ENCODE data around the gene OR5C1.
"Not testable (repeated sequence)": the region's sequence is repeated elsewhere in the genome, so short reads cannot be mapped to it uniquely, and the experiment has no call there.

DNA sequence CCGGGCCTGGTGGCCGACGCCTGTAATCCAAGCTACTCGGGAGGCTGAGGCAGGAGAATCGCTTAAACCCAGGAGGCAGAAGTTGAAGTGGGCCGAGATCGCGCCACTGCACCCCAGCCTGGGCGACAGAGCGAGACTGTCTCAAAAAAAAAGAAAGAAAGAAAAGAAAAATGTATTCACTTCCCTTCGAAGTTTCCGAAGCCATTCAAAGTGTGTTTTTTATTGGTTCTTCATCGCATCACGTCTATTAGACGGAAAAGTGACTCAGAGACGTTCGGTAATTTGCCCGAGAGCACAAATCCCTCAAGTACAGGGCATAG, 40.2 kb downstream of the OR5C1 start:
- TF ChIP-seq, protein P1, sequence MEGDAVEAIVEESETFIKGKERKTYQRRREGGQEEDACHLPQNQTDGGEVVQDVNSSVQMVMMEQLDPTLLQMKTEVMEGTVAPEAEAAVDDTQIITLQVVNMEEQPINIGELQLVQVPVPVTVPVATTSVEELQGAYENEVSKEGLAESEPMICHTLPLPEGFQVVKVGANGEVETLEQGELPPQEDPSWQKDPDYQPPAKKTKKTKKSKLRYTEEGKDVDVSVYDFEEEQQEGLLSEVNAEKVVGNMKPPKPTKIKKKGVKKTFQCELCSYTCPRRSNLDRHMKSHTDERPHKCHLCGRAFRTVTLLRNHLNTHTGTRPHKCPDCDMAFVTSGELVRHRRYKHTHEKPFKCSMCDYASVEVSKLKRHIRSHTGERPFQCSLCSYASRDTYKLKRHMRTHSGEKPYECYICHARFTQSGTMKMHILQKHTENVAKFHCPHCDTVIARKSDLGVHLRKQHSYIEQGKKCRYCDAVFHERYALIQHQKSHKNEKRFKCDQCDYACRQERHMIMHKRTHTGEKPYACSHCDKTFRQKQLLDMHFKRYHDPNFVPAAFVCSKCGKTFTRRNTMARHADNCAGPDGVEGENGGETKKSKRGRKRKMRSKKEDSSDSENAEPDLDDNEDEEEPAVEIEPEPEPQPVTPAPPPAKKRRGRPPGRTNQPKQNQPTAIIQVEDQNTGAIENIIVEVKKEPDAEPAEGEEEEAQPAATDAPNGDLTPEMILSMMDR (IDR thresholded peaks at IDR 0.05; ENCODE audit: insufficient read depth, low read length): not testable (repeated sequence)
- TF ChIP-seq POLR2AphosphoS5, GABPA (IDR thresholded peaks at IDR 0.05; ENCODE audit: low read depth): not testable (repeated sequence)
- TF ChIP-seq, protein P2, sequence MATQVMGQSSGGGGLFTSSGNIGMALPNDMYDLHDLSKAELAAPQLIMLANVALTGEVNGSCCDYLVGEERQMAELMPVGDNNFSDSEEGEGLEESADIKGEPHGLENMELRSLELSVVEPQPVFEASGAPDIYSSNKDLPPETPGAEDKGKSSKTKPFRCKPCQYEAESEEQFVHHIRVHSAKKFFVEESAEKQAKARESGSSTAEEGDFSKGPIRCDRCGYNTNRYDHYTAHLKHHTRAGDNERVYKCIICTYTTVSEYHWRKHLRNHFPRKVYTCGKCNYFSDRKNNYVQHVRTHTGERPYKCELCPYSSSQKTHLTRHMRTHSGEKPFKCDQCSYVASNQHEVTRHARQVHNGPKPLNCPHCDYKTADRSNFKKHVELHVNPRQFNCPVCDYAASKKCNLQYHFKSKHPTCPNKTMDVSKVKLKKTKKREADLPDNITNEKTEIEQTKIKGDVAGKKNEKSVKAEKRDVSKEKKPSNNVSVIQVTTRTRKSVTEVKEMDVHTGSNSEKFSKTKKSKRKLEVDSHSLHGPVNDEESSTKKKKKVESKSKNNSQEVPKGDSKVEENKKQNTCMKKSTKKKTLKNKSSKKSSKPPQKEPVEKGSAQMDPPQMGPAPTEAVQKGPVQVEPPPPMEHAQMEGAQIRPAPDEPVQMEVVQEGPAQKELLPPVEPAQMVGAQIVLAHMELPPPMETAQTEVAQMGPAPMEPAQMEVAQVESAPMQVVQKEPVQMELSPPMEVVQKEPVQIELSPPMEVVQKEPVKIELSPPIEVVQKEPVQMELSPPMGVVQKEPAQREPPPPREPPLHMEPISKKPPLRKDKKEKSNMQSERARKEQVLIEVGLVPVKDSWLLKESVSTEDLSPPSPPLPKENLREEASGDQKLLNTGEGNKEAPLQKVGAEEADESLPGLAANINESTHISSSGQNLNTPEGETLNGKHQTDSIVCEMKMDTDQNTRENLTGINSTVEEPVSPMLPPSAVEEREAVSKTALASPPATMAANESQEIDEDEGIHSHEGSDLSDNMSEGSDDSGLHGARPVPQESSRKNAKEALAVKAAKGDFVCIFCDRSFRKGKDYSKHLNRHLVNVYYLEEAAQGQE (IDR thresholded peaks at IDR 0.05; ENCODE audit: insufficient replicate concordance, low read depth): not testable (repeated sequence)

All from HL-60 (cell line).